Endothelial cell of umbilical vein (primary cell): ENCODE data around the gene SYNPR. TPM values are rescaled to one million over a fixed set of nuclear protein-coding genes. Genes with fewer than 3 reads are reported as not detected.

Experiments used
- BruUV-seq: library from RNA; stranded (reverse); fragments of 400-500 nt; replicated peaks from 2 replicates; lab custom pipeline; 2021; lab: Mats Ljungman, UMichigan
- CTCF ChIA-PET: fragments of 300-600, 350-600 bp; sonication (Branson Sonifier 250); formaldehyde crosslinking; loops from one replicate; lab custom pipeline; 2021; ENCODE audit warnings: antibody characterized with exemption, inconsistent platforms; lab: Charles Lee
- POLR2A ChIA-PET: fragments of 300-600, 350-600 bp; sonication (Branson Sonifier 250); formaldehyde crosslinking; loops from one replicate; lab custom pipeline; 2021; ENCODE audit warnings: antibody characterized with exemption, inconsistent platforms; lab: Charles Lee
- DNase-seq: peaks from one replicate; pipeline ENCODE4 v3.0.0-alpha.2; 2011; ENCODE audit warnings: low read depth, low spot score
- FAIRE-seq: peaks from 2 replicates; lab custom pipeline; 2011; peaks lifted over from hg19 to GRCh38; lab: Jason Lieb, UNC
- H2AFZ ChIP-seq: 2 replicates; pipeline ENCODE4 v1.6.0; 2012; ENCODE audit warnings: low read depth, low read length, control low read depth, inconsistent platforms
- H3K27ac ChIP-seq: 2 replicates; pipeline ENCODE4 v1.5.1; 2011; ENCODE audit warnings: low read depth, mild to moderate bottlenecking, control low read depth, low read length, moderate library complexity; ENCODE audit not compliant: insufficient read depth
- H3K27me3 ChIP-seq, 2 experiments: 2 replicates each; pipeline versions ENCODE4 v1.6.0 to v1.6.1; 2011; ENCODE audit warnings: low read length in 2 of 2, mixed read lengths in 1 of 2; ENCODE audit not compliant: control insufficient read depth in 2 of 2, insufficient read depth in 2 of 2
- H3K36me3 ChIP-seq, 2 experiments: 2 replicates in 1 of 2; 3 replicates in 1 of 2; pipeline ENCODE4 v1.5.1; 2011; ENCODE audit warnings: low read length in 2 of 2, mild to moderate bottlenecking in 1 of 2, moderate library complexity in 1 of 2; ENCODE audit not compliant: control insufficient read depth in 2 of 2, insufficient read depth in 2 of 2; ENCODE audit errors: extremely low read depth in 1 of 2
- H3K4me1 ChIP-seq: 3 replicates; pipeline ENCODE4 v1.5.1; 2011; ENCODE audit warnings: mild to moderate bottlenecking, low read length; ENCODE audit not compliant: control insufficient read depth, insufficient read depth; ENCODE audit errors: extremely low read depth
- H3K4me2 ChIP-seq: 2 replicates; pipeline ENCODE4 v1.6.1; 2011; ENCODE audit warnings: low read length, control low read depth, mixed read lengths; ENCODE audit not compliant: insufficient read depth
- H3K4me3 ChIP-seq, 3 experiments: fragments of 200-600 bp in 1 of 3; sonication (generic), shearing (Covaris generic) in 1 of 3; replicated peaks in 1 of 3; 2 replicates each; pipeline ENCODE4 v1.5.1; 2011 to 2016; ENCODE audit warnings: control low read depth in 3 of 3, low read length in 3 of 3, mild to moderate bottlenecking in 2 of 3, inconsistent platforms in 1 of 3, low read depth in 1 of 3, moderate library complexity in 1 of 3; ENCODE audit not compliant: insufficient read depth in 1 of 3
- H3K79me2 ChIP-seq: 2 replicates; pipeline ENCODE4 v1.6.0; 2012; ENCODE audit warnings: low read length, inconsistent platforms; ENCODE audit not compliant: control insufficient read depth, insufficient read depth
- H3K9ac ChIP-seq: replicated peaks from 2 replicates; pipeline ENCODE3; 2011; ENCODE audit warnings: low read length, control low read depth; ENCODE audit not compliant: insufficient read depth; ENCODE audit errors: extremely low read depth
- H3K9me1 ChIP-seq: replicated peaks from 3 replicates; pipeline ENCODE4 v1.6.0; 2011; ENCODE audit warnings: mild to moderate bottlenecking, low read length; ENCODE audit not compliant: control insufficient read depth, insufficient read depth; ENCODE audit errors: extremely low read depth
- H3K9me3 ChIP-seq: replicated peaks from 2 replicates; pipeline ENCODE4 v1.5.1; 2012; ENCODE audit warnings: low read length, inconsistent platforms; ENCODE audit not compliant: control insufficient read depth, insufficient read depth
- H4K20me1 ChIP-seq: replicated peaks from 2 replicates; pipeline ENCODE3; 2011; ENCODE audit warnings: mild to moderate bottlenecking, low read length; ENCODE audit not compliant: control insufficient read depth, insufficient read depth; ENCODE audit errors: extremely low read depth
- CTCF ChIP-seq, 2 donors: IDR thresholded peaks; 1 replicate in 1 of 2; 2 replicates in 1 of 2; pipeline ENCODE4 v1.5.1; 2011; ENCODE audit warnings: low read length in 2 of 2, mild to moderate bottlenecking in 2 of 2, moderate library complexity in 2 of 2, control low read depth in 1 of 2, inconsistent platforms in 1 of 2, low read depth in 1 of 2; ENCODE audit not compliant: insufficient read depth in 1 of 2; ENCODE audit errors: extremely low read depth in 1 of 2
- EZH2 ChIP-seq: IDR thresholded peaks from 2 replicates; pipeline ENCODE4 v1.6.1; 2012; ENCODE audit warnings: borderline replicate concordance, low read depth, mild to moderate bottlenecking, moderate library complexity, low read length, inconsistent platforms; ENCODE audit not compliant: severe bottlenecking
- FOS ChIP-seq: IDR thresholded peaks from 2 replicates; pipeline ENCODE4 v1.6.1; 2011; ENCODE audit warnings: mild to moderate bottlenecking, low read length, moderate library complexity, borderline replicate concordance; ENCODE audit not compliant: insufficient read depth
- GATA2 ChIP-seq: IDR thresholded peaks from 2 replicates; pipeline ENCODE4 v1.7.0; 2011; ENCODE audit warnings: low read depth, mild to moderate bottlenecking, moderate library complexity, mixed read lengths, low read length; ENCODE audit not compliant: insufficient read length, insufficient read depth
- JUN ChIP-seq: IDR thresholded peaks from 2 replicates; pipeline ENCODE4 v1.6.1; 2011; ENCODE audit warnings: borderline replicate concordance, low read depth; ENCODE audit not compliant: insufficient read length, insufficient read depth
- MAX ChIP-seq: IDR thresholded peaks from 2 replicates; pipeline ENCODE4 v1.6.1; 2011; ENCODE audit not compliant: insufficient read depth, insufficient read length
- MYC ChIP-seq: IDR thresholded peaks from one replicate; pipeline ENCODE4 v1.6.1; 2011; ENCODE audit warnings: mild to moderate bottlenecking, low read depth, low read length
- POLR2A ChIP-seq: IDR thresholded peaks from 2 replicates; pipeline ENCODE4 v1.6.1; 2012; ENCODE audit warnings: low read depth, mild to moderate bottlenecking, control low read depth, low read length
- POLR2AphosphoS5 ChIP-seq: IDR thresholded peaks from 2 replicates; pipeline ENCODE4 v1.6.1; 2012; ENCODE audit warnings: low read depth, mild to moderate bottlenecking, control low read depth, low read length, moderate library complexity; ENCODE audit not compliant: insufficient read depth
- dilution Hi-C: fragments of 300-500 bp; cut with MboI; formaldehyde crosslinking; loops from one replicate; pipeline ENCODE4 v1.15.0; 2019; ENCODE audit warnings: low sequenced_read_pairs; ENCODE audit not compliant: extremely low pct_ligation_motif_present
- intact Hi-C: fragments of 100-400 bp; cut with micrococcal nuclease; formaldehyde crosslinking; loops from one replicate; pipeline ENCODE4 v1.10.0; 2022
- polyA plus RNA-seq, 4 experiments: library from polyadenylated mRNA; depleted of rRNA in 3 of 4; stranded (reverse) in 3 of 4; unstranded in 1 of 4; fragments of >200 nt; gene quantifications; 2 replicates each; pipeline versions ENCODE4 v1.2.1 to v1.2.3, GENCODE V29; 2011 to 2012; ENCODE audit warnings: missing spikeins in 1 of 4
- total RNA-seq: library from RNA; stranded (reverse); gene quantifications from 2 replicates; pipeline ENCODE4 v1.2.3, GENCODE V29; 2021

Gene SYNPR
- total and polyA plus RNA-seq, 2 donors (not counting 3 experiments of a cell fraction or from before 2014, with no cell fraction given): not detected

- ChIA-PET CTCF (no interaction called here), POLR2A (no interaction called here)
- Histone ChIP-seq H3K27me3 (no peaks in the 10 kb centered on the region), H3K9ac (no peak overlapping the region), H3K4me1 (no peaks in the 10 kb centered on the region), H3K79me2 (no peaks in the 10 kb centered on the region), H3K9me3 (no peaks in the 10 kb centered on the region), H2AFZ (no peak overlapping the region), H3K27ac (no peak overlapping the region), H3K4me2 (no peak overlapping the region), H4K20me1 (no peaks in the 10 kb centered on the region), H3K4me3 (no peak overlapping the region), H3K9me1 (no peaks in the 10 kb centered on the region), H3K36me3 (no peaks in the 10 kb centered on the region)
- FAIRE-seq (no peak), DNase-seq (no peak)
- no peak for TF ChIP-seq POLR2A
- no peak for TF ChIP-seq GATA2
- no peak for TF ChIP-seq CTCF (IDR thresholded peaks at IDR 0.05; ENCODE audit: extremely low read depth in 1 of 2, insufficient read depth in 1 of 2, low read depth in 1 of 2, low read length in 2 of 2)
- no peak for TF ChIP-seq MYC
- TF ChIP-seq POLR2AphosphoS5: no peak
- no peak for TF ChIP-seq MAX
- no peak for TF ChIP-seq FOS
- TF ChIP-seq EZH2: no peak
- TF ChIP-seq JUN: no peak
- no TSS peak for BruUV-seq
- dilution Hi-C loops (no loop called here), intact Hi-C loops (no loop called here)
These were observed 277.7 kb downstream of the SYNPR start for GRCh38 chr3:63555767-63556166.
